NCI-H446 treated with DMSO at 0.1 percent for 48 hours (cell line): Measurements from ENCODE around the gene RAB11FIP3.
"Not testable (repeated sequence)": the region's sequence is repeated elsewhere in the genome, so short reads cannot be mapped to it uniquely, and the experiment has no call there.

Source experiments
- DNase-seq: peaks from one replicate; lab custom pipeline; 2025; lab: John Stamatoyannopoulos, UW

Gene RAB11FIP3

GRCh38 chr16:467249-467871 is 41.9 kb downstream of the RAB11FIP3 start:
- not testable (repeated sequence) for DNase-seq

- no peak for DNase-seq
Observed at GRCh38 chr16:468068-468821, 42.8 kb downstream of the RAB11FIP3 start.

GRCh38 chr16:469459-469858 is 44.0 kb downstream of the RAB11FIP3 start:
- not testable (repeated sequence) for DNase-seq

GRCh38 chr16:470418-470817 is 45.0 kb downstream of the RAB11FIP3 start:
- no peak for DNase-seq

GRCh38 chr16:471353-472198 is 46.1 kb downstream of the RAB11FIP3 start:
- peak; percentile 80 for DNase-seq

GRCh38 chr16:472199-472504 is 46.7 kb downstream of the RAB11FIP3 start:
- no peak for DNase-seq

- DNase-seq = no peak
Observed at GRCh38 chr16:473046-474043, 47.9 kb downstream of the RAB11FIP3 start.

- no peak for DNase-seq
Observed at GRCh38 chr16:474420-475122, 49.1 kb downstream of the RAB11FIP3 start.

- no peak for DNase-seq
Observed at GRCh38 chr16:476039-476438, 50.6 kb downstream of the RAB11FIP3 start.

GRCh38 chr16:477301-478157 is 52.1 kb downstream of the RAB11FIP3 start:
- DNase-seq = no peak

- DNase-seq = not testable (repeated sequence)
Observed at GRCh38 chr16:478287-478686, 52.8 kb downstream of the RAB11FIP3 start.

- no peak for DNase-seq
Observed at GRCh38 chr16:482468-483185, 57.2 kb downstream of the RAB11FIP3 start.

- no peak for DNase-seq
Observed at GRCh38 chr16:483341-484075, 58.1 kb downstream of the RAB11FIP3 start.

- DNase-seq = no peak
Observed at GRCh38 chr16:489606-490005, 64.2 kb downstream of the RAB11FIP3 start.

- no peak for DNase-seq
Observed at GRCh38 chr16:490768-491167, 65.3 kb downstream of the RAB11FIP3 start.

GRCh38 chr16:491220-491919 is 65.9 kb downstream of the RAB11FIP3 start:
- no peak for DNase-seq

- no peak for DNase-seq
Observed at GRCh38 chr16:492211-492875, 66.9 kb downstream of the RAB11FIP3 start.
